GM08714 (cell line): ENCODE data around the gene FLCN.

Experiments
- H3K4me3 ChIP-seq: fragments of 200-500 bp; sonication (Bioruptor generic); 2 replicates; pipeline ENCODE4 v1.5.1; 2014; ENCODE audit warnings: mild to moderate bottlenecking, low read length, inconsistent platforms
- ZNF274 ChIP-seq: IDR thresholded peaks from 2 replicates; pipeline ENCODE4 v1.6.1; 2012; ENCODE audit warnings: mild to moderate bottlenecking, low read depth, low read length

Gene FLCN

DNA sequence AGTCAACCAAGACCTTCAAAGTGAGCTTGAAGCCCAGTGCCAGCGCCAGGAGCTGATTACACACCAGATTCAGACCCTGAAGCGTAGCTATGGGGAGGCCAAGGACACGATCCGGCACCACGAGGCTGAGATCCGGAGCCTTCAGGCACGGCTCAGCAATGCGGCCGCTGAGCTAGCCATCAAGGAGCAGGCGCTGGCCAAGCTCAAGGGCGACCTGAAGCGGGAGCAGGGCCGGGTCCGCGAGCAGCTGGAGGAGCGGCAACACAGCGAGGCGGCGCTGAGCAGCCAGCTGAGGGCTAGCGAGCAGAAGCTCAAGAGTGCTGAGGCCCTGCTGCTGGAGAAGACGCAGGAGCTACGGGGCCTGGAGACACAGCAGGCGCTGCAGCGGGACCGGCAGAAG lies 72.8 kb downstream of the FLCN start:
- no peak overlapping the region for H3K4me3 ChIP-seq
- no peak for TF ChIP-seq ZNF274
